ENCODE results near the gene ARSH.
"Not testable (repeated sequence)": the region's sequence is repeated elsewhere in the genome, so short reads cannot be mapped to it uniquely, and the experiment has no call there.

ARSH gene

DNA sequence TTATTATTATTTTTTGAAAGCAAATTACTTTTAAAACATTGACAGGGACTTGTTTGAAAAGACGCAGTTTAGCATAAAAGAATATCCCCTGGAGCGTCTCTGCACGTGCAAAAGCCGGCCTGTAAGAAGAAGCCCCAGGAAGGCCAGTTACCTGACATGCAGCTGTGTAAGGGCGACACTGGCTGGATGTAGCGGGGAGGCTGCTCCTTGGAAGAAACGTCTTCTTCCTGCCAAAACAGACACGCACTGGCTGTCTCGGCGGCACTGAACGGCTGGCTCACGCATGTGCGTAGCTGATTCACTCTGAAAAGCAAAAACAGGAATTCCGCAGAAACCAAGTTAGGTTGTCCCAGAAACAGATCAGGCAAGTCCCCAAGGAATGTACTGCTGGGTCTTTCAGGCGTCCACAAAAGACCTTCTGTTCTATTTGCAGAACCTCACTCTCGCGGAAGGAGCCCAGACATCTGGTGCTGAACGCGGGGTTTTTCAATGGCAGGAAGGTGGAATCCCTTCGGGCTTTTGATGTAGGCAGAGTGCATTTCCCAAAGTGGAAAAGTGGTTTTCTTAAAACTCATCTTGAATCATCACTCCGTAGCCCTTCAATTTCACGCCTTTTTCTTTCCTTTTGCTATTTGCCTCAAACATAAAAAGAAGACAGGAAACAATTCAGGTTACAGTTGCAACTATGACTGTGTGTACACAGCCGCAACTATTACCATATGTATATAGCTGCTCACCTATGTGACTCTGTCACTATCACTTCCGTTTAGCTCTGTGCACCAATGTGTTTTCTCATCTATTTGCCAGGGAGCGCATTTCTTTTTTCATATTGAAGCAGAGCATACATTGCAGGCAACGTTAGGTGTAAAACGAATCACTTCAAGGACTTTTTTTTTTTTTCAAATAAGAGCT is 38.1 kb upstream of the ARSH start:
- DNase-seq (ENCODE audit: insufficient read length, low spot score): no peak
- no peak for TF ChIP-seq POU2F2 (IDR thresholded peaks at IDR 0.05; ENCODE audit: low read depth, low read length)
- no peak for TF ChIP-seq TAF1 (IDR thresholded peaks at IDR 0.05; ENCODE audit: low read depth, low read length)
- TF ChIP-seq SPI1 (IDR thresholded peaks at IDR 0.05; ENCODE audit: low read depth, low read length): no peak
- no peak for TF ChIP-seq PAX5 (IDR thresholded peaks at IDR 0.05; ENCODE audit: insufficient read depth, low read length, severe bottlenecking)
- FAIRE-seq: no peak

- TF ChIP-seq POLR2AphosphoS5 (IDR thresholded peaks at IDR 0.05; ENCODE audit: low read depth, low read length) (no peak), TAF1 (IDR thresholded peaks at IDR 0.05; ENCODE audit: low read depth, low read length) (no peak), POLR2A (IDR thresholded peaks at IDR 0.05; ENCODE audit: low read depth, low read length) (no peak), PAX5 (IDR thresholded peaks at IDR 0.05; ENCODE audit: insufficient read depth, low read length, severe bottlenecking) (no peak), SPI1 (IDR thresholded peaks at IDR 0.05; ENCODE audit: low read depth, low read length) (no peak), POU2F2 (IDR thresholded peaks at IDR 0.05; ENCODE audit: low read depth, low read length) (no peak)
- DNase-seq (ENCODE audit: insufficient read length, low spot score) (no peak), FAIRE-seq (no peak)
Measured at GRCh38 chrX:2969021-2969420, 37.3 kb upstream of the ARSH start.

- TF ChIP-seq POLR2A (IDR thresholded peaks at IDR 0.05; ENCODE audit: low read depth, low read length) (no peak), POU2F2 (IDR thresholded peaks at IDR 0.05; ENCODE audit: low read depth, low read length) (no peak), PAX5 (IDR thresholded peaks at IDR 0.05; ENCODE audit: insufficient read depth, low read length, severe bottlenecking) (no peak), TAF1 (IDR thresholded peaks at IDR 0.05; ENCODE audit: low read depth, low read length) (no peak), POLR2AphosphoS5 (IDR thresholded peaks at IDR 0.05; ENCODE audit: low read depth, low read length) (no peak), SPI1 (IDR thresholded peaks at IDR 0.05; ENCODE audit: low read depth, low read length) (no peak)
- FAIRE-seq: no peak
- no peak for DNase-seq (ENCODE audit: insufficient read length, low spot score)
Measured at GRCh38 chrX:2972391-2972790, 34.0 kb upstream of the ARSH start.

GRCh38 chrX:2974961-2975360 is 31.4 kb upstream of the ARSH start:
- DNase-seq (ENCODE audit: insufficient read length, low spot score) (no peak), FAIRE-seq (no peak)
- no peak for TF ChIP-seq POLR2A (IDR thresholded peaks at IDR 0.05; ENCODE audit: low read depth, low read length)
- no peak for TF ChIP-seq PAX5 (IDR thresholded peaks at IDR 0.05; ENCODE audit: insufficient read depth, low read length, severe bottlenecking)
- no peak for TF ChIP-seq TAF1 (IDR thresholded peaks at IDR 0.05; ENCODE audit: low read depth, low read length)
- no peak for TF ChIP-seq POU2F2 (IDR thresholded peaks at IDR 0.05; ENCODE audit: low read depth, low read length)
- TF ChIP-seq POLR2AphosphoS5 (IDR thresholded peaks at IDR 0.05; ENCODE audit: low read depth, low read length): no peak
- no peak for TF ChIP-seq SPI1 (IDR thresholded peaks at IDR 0.05; ENCODE audit: low read depth, low read length)

DNA sequence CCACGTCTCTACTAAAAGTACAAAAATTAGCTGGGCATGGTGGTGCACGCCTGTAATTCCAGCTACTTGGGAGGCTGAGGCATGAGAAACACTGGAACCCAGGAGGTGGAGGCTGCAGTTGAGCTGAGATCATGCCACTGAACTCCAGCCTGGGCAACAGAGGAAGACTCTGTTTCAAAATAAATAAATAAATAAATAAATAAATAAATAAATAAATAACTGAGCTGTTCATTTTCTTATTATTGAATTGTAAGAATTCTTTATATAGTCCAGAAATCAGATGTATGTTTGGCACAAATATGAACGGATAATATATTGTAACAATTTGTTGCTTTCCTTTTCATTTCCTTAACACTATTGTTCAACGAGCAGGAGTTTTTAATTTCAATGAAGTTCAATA is 27.7 kb upstream of the ARSH start:
- FAIRE-seq; DNase-seq (ENCODE audit: insufficient read length, low spot score): not testable (repeated sequence)

- TF ChIP-seq TAF1 (IDR thresholded peaks at IDR 0.05; ENCODE audit: low read depth, low read length) (no peak), POLR2AphosphoS5 (IDR thresholded peaks at IDR 0.05; ENCODE audit: low read depth, low read length) (no peak), POLR2A (IDR thresholded peaks at IDR 0.05; ENCODE audit: low read depth, low read length) (no peak), SPI1 (IDR thresholded peaks at IDR 0.05; ENCODE audit: low read depth, low read length) (no peak), POU2F2 (IDR thresholded peaks at IDR 0.05; ENCODE audit: low read depth, low read length) (no peak), PAX5 (IDR thresholded peaks at IDR 0.05; ENCODE audit: insufficient read depth, low read length, severe bottlenecking) (no peak)
- FAIRE-seq (no peak), DNase-seq (ENCODE audit: insufficient read length, low spot score) (no peak)
Measured at GRCh38 chrX:2984342-2984741, 22.0 kb upstream of the ARSH start.

DNA sequence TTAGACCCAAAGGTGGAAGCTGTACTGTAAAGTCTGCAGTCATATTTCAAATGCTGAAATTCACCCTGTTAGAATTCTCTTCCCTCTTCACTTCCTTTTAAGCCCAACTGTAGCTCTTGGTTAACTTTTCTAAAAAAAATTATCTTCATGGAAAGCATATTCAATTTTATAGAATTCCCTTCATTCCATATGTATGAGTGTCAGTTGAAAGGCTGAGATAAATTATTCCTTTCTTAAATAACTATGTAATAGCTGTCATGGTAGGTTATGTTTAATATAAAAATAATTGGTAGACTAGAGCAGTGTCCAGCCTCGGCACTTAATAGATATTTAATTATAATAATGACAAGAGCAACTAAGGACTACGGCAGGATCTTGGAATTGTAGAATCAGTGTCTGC is 16.8 kb upstream of the ARSH start:
- no peak for DNase-seq (ENCODE audit: insufficient read length, low spot score)
- no peak for TF ChIP-seq SPI1 (IDR thresholded peaks at IDR 0.05; ENCODE audit: low read depth, low read length)
- no peak for TF ChIP-seq POLR2AphosphoS5 (IDR thresholded peaks at IDR 0.05; ENCODE audit: low read depth, low read length)
- no peak for TF ChIP-seq TAF1 (IDR thresholded peaks at IDR 0.05; ENCODE audit: low read depth, low read length)
- no peak for TF ChIP-seq PAX5 (IDR thresholded peaks at IDR 0.05; ENCODE audit: insufficient read depth, low read length, severe bottlenecking)
- TF ChIP-seq POLR2A (IDR thresholded peaks at IDR 0.05; ENCODE audit: low read depth, low read length): no peak
- no peak for TF ChIP-seq POU2F2 (IDR thresholded peaks at IDR 0.05; ENCODE audit: low read depth, low read length)
- no peak for FAIRE-seq

- DNase-seq (ENCODE audit: insufficient read length, low spot score): no peak
- no peak for FAIRE-seq
- no peak for TF ChIP-seq TAF1 (IDR thresholded peaks at IDR 0.05; ENCODE audit: low read depth, low read length)
- no peak for TF ChIP-seq POU2F2 (IDR thresholded peaks at IDR 0.05; ENCODE audit: low read depth, low read length)
- TF ChIP-seq SPI1 (IDR thresholded peaks at IDR 0.05; ENCODE audit: low read depth, low read length): no peak
- no peak for TF ChIP-seq PAX5 (IDR thresholded peaks at IDR 0.05; ENCODE audit: insufficient read depth, low read length, severe bottlenecking)
- TF ChIP-seq POLR2A (IDR thresholded peaks at IDR 0.05; ENCODE audit: low read depth, low read length): no peak
- TF ChIP-seq POLR2AphosphoS5 (IDR thresholded peaks at IDR 0.05; ENCODE audit: low read depth, low read length): no peak
Measured at GRCh38 chrX:3010532-3010931, 4.2 kb downstream of the ARSH start.

DNA sequence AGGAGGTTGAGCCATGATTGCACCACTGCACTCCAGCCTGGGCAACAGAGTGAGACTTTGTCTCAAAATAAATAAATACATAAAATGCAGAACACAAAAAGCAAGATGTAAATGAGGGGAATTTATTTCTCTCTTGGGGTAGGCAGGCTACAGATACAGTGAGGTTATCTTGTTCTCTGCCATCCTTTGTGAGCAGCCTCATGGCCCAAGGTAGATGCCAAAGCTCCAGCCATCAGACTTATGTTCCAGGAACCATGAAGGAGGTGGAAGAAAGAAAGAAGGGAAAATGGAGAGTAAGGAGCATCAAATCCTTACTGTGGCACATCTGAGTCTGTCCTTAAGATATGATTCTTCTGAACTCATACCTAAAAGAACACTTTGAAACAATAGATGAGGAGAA is 11.1 kb downstream of the ARSH start:
- TF ChIP-seq POU2F2 (IDR thresholded peaks at IDR 0.05; ENCODE audit: low read depth, low read length): no peak
- no peak for TF ChIP-seq SPI1 (IDR thresholded peaks at IDR 0.05; ENCODE audit: low read depth, low read length)
- no peak for TF ChIP-seq TAF1 (IDR thresholded peaks at IDR 0.05; ENCODE audit: low read depth, low read length)
- TF ChIP-seq POLR2AphosphoS5 (IDR thresholded peaks at IDR 0.05; ENCODE audit: low read depth, low read length): no peak
- no peak for TF ChIP-seq PAX5 (IDR thresholded peaks at IDR 0.05; ENCODE audit: insufficient read depth, low read length, severe bottlenecking)
- TF ChIP-seq POLR2A (IDR thresholded peaks at IDR 0.05; ENCODE audit: low read depth, low read length): no peak
- FAIRE-seq (no peak), DNase-seq (ENCODE audit: insufficient read length, low spot score) (no peak)

GRCh38 chrX:3024176-3024575 is 17.8 kb downstream of the ARSH start:
- DNase-seq (ENCODE audit: insufficient read length, low spot score) (no peak), FAIRE-seq (no peak)
- TF ChIP-seq PAX5 (IDR thresholded peaks at IDR 0.05; ENCODE audit: insufficient read depth, low read length, severe bottlenecking) (no peak), POLR2AphosphoS5 (IDR thresholded peaks at IDR 0.05; ENCODE audit: low read depth, low read length) (no peak), POU2F2 (IDR thresholded peaks at IDR 0.05; ENCODE audit: low read depth, low read length) (no peak), TAF1 (IDR thresholded peaks at IDR 0.05; ENCODE audit: low read depth, low read length) (no peak), POLR2A (IDR thresholded peaks at IDR 0.05; ENCODE audit: low read depth, low read length) (no peak), SPI1 (IDR thresholded peaks at IDR 0.05; ENCODE audit: low read depth, low read length) (no peak)
